ENCODE results near the gene OSGIN1.

The OSGIN1 gene

DNA sequence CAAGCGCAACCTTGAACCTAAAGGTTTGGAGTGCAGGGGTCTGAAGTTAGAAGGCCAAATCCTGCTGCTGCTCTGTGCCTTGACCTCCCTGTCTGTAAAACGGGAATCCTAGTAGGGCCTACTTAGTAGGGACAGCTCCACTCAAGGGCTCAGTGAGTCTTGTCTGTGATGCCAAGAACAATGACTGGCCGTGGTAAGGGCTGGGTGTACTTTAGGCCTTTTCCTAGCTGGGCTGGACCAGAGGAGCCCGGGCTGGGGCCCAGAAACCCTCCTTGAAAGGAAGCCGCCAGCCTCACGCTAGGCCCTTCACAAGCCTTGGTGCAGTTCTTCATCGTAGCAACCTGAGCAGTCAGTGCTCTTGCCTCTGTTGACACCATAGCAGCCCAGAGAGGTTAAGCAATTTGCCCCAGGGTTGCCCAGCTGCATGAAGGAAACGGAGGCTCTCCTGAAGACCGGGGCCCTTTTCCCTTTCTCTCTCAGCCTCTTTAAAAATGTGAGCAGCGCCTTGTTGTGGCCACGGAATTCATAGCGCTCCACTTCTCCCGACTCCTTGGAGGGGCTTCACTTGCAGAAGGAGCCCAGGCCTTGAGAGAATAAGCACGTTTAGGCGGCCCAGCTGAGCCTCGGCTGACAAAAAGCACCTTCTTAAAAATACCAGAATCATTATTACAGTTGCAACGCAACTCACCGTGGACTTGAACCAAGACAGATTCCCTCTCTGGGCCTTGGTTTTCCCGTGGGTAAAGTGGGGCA is 19.4 kb downstream of the OSGIN1 start:
- no peak for DNase-seq (ENCODE audit: low spot score)

GRCh38 chr16:83973077-83973476 is 20.0 kb downstream of the OSGIN1 start:
- no peak for DNase-seq (ENCODE audit: low spot score)

GRCh38 chr16:83973581-83974385 is 20.7 kb downstream of the OSGIN1 start:
- DNase-seq (ENCODE audit: low spot score): no peak

- DNase-seq (ENCODE audit: low spot score): no peak
Measured at GRCh38 chr16:83974475-83974874, 21.4 kb downstream of the OSGIN1 start.

DNA sequence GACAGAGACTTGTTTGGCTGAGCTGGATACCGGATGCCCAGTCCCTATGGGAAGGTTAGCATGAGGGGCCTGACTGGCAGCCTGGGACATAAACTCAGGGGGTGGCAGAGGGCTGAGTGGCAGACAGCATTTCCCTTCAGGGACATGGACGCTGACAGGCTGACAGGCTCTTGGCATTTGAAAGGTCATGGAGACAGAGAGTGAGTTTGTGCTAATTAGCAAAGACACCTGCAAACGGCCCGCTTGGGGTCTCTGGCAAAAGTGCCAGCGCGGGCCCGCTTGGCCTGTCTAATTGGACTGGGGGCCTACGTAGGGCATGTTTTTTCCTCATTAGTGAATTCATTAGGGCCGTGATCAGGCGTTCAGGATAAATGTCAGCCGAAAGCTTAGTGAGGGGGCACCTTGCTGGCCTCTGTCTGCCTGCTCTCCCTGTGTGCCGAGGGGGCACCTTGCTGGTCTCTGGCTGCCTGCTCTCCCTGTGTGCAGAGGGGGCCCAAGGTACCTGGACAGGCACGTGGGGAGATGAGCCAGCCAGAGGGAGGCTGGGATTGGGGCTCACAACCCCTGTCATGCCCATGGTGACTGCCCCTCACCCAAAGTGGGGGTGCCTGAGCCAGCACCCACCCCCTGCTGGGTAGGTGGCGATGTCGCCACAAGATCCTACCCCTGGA is 22.7 kb downstream of the OSGIN1 start:
- no peak for DNase-seq (ENCODE audit: low spot score)

- no peak for DNase-seq (ENCODE audit: low spot score)
Measured at GRCh38 chr16:83977056-83977815, 24.2 kb downstream of the OSGIN1 start.

- no peak for DNase-seq (ENCODE audit: low spot score)
Measured at GRCh38 chr16:83978401-83978904, 25.4 kb downstream of the OSGIN1 start.

- DNase-seq (ENCODE audit: low spot score): no peak
Measured at GRCh38 chr16:83979441-83979840, 26.4 kb downstream of the OSGIN1 start.

- no peak for DNase-seq (ENCODE audit: low spot score)
Measured at GRCh38 chr16:83980794-83981193, 27.8 kb downstream of the OSGIN1 start.

DNA sequence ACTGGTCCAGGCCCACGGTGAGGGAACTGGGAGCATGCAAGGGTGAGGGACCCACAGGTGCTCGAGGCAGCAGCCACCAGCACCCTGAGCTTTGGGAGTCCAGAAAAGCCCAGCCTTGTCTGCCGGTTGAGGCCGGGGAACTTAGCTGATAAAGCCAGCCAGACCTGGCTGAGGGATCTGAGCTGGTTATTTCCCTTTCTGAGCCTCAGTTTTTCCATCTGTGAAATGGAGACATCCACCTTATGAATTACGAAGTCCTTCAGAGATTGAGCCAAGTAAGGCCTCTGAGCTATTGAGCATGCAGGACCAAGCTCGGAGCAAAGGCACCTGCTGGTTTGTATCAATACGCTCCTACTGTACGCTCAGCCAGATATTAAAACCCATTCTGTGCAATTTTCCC is 28.8 kb downstream of the OSGIN1 start:
- no peak for DNase-seq (ENCODE audit: low spot score)

GRCh38 chr16:83983491-83983890 is 30.5 kb downstream of the OSGIN1 start:
- no peak for DNase-seq (ENCODE audit: low spot score)

DNA sequence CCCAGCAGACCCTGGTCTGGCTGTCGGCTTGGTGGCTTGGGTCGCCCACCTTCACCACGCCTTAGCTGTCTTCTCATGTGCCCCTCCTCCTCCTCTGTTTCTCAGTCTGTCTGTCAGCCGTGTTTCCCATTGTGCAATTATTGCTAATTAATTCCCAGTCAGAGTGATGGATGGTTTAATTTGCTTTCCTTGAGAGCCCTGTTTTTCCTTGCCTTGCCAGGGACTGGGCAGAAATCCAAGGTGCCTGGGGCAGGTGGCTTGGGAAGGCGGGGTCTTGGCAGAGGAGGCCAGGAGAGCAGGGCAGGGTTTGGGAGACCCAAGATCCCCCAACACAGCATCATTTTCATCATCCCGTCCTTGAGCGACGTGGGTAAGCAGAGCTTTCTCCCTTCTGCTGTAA is 36.3 kb downstream of the OSGIN1 start:
- no peak for DNase-seq (ENCODE audit: low spot score)

DNA sequence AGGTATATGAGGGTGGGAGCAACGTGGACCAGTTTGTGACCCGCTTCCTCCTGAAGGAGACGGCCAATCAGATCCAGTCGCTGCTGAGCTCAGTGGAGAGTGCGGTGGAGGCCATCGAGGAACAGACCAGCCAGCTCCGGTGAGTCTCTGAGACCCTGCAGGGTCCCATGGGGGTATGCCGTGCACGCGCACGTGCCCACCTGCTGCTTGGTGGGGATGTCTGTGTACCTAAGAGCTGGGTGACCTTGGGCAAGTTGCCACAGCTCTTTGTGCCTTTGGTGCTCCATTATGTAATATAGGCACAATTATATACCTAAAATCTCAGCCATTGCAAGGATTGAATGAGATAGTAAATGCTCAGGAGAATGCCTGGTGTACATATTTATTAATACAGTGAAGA is 37.5 kb downstream of the OSGIN1 start:
- DNase-seq (ENCODE audit: low spot score): no peak

DNA sequence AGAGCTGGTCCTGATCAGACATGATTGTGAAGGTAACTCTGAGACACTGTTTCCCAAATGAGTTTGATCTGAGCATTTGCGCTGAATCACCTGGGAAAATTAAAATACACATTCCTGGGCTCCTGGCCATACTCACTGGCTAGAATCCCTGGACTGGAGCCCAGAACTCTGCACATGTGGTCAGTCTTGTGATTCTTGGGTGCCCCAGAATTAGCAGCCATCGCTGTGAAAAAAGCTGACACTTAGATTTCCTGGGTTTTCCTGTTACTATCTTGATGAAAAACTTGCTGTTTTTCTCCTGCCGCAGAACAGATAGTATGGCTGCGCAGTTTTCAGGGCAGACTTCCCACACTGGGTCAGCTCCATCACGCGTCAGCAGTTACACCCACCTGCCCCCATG is 39.6 kb downstream of the OSGIN1 start:
- peak; percentile 2 for DNase-seq (ENCODE audit: low spot score)

GRCh38 chr16:83994087-83994486 is 41.0 kb downstream of the OSGIN1 start:
- peak; percentile 41 for DNase-seq (ENCODE audit: low spot score)

DNA sequence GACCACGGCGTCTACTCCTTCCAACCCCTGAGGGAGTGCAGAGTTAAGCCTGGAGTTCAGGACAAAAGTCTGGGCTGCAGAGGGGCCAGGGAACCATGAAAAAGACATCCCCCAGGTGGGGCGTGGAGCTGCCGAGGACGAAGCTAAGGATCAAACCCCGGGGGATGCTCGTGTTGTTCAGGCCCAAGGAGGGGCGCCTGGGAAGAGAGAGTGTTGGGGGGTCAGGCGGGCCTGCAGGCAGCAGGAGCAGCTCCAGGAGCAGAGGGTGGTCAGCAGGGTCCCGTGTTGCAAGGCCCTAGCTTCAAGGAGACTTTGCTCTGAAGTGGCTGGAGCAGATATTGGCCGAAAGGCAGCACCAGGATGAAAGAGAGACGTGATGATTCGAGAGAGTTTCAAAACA is 41.7 kb downstream of the OSGIN1 start:
- no peak for DNase-seq (ENCODE audit: low spot score)

GRCh38 chr16:83995754-83996153 is 42.7 kb downstream of the OSGIN1 start:
- DNase-seq (ENCODE audit: low spot score): no peak

- no peak for DNase-seq (ENCODE audit: low spot score)
Measured at GRCh38 chr16:83996481-83997252, 43.6 kb downstream of the OSGIN1 start.

- DNase-seq (ENCODE audit: low spot score): no peak
Measured at GRCh38 chr16:83998091-83998490, 45.1 kb downstream of the OSGIN1 start.

DNA sequence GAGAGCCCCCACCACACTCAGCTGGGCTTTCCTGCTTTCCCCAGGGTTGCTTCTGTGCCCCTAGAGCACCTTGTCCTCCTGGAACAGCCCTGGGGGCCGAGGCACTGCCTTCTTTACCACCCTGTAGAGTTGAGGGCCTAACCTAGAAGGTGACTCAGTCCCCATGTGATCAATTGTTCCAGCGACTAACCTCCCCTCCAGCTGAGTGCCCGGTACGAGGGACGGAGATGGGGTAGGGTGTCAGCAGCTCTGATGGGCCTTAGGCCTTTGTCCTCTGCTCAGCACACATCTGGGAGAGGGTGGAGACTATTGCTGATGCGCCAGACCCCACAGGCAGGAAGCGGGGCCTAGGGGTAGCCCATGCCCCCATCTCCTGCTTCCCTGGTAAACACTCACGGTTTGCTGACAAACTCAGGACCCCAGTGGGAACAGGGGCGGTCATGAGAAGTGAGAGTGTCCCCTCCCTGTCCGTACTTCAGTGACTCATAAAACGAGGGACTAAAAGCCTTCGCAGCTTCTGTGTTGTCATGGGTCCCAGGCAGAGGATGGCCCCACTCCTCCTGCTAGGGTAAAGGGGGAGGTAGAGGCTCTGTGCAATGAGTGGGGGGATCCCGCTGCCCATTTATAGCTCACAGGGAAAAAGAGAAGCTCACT is 48.1 kb downstream of the OSGIN1 start:
- no peak for DNase-seq (ENCODE audit: low spot score)

DNA sequence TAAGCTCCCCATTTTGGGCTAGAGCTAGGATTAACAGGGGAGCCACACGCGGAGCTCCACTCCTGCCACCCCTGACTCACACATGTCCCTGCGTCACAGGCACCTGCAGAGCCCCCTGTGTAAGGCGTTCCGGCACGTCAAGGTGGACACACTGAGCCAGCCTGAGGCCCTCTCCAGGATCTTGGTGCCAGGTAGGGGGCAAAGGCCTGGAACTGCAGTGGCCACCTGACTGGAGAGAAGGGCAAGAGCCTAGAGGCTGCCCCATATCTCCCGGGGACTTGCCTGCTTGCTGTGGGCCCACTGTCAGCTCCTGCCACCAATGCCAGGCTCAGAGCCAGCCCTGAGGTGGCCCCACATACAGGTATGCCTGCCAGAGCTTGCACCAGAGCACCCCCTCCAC is 48.7 kb downstream of the OSGIN1 start:
- DNase-seq (ENCODE audit: low spot score): no peak
